Activated CD4-positive, alpha-beta T cell treated with anti-CD3 and anti-CD28 coated beads, Interleukin-2, amount 50 U/mL, for 16 hours (primary cell): ENCODE measurements around the gene PCNT.
"Not testable (repeated sequence)": the region's sequence is repeated elsewhere in the genome, so short reads cannot be mapped to it uniquely, and the experiment has no call there.

Experiments used
- DNase-seq: peaks from one replicate; pipeline ENCODE4 v3.0.0-alpha.2; 2020

PCNT gene

GRCh38 chr21:46384556-46384955 lies 60.6 kb downstream of the PCNT start:
- no peak for DNase-seq

DNA sequence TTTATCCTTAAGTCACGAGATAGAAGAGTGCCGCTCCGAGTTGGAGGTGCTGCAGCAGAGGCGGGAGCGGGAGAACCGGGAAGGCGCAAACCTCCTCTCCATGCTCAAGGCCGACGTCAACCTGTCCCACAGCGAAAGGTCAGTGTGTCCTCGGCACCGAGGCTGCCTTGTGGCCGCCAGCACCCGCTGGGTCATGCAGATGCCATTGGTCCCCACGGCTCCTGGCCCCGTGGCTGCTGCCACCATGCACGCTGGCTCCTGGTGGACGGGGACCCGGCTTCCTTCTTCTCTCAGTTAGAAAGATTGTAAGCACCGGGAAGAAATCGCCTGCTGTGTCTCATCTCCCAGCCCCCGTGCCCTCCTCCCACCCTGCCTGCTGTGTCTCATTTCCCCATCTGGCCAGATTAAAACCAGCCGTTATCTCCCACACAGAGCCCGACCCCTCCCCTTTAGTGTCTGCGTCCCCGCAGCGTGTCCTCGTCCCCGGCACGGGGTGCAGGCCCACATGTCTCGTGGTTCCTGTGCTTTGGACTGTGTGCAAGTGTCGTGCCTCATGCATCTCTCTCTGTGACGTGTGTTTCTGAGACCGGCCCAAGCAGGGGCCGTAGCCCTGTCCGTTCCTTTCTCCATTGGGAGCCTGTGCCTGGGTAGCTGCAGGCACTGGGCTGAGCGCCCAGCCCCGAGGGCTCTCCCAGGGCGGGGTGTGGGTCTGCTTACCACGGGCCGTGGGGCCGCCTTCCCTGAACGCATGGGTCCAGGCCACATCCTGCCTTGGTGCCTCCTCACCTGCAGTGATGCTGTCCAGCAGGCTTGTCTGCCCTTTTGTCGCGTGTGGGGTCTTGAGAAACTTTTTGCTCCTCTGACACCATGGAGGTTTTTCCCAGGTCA lies 62.1 kb downstream of the PCNT start:
- DNase-seq = no peak

- no peak for DNase-seq
Measured at GRCh38 chr21:46386734-46387088, 62.8 kb downstream of the PCNT start.

DNA sequence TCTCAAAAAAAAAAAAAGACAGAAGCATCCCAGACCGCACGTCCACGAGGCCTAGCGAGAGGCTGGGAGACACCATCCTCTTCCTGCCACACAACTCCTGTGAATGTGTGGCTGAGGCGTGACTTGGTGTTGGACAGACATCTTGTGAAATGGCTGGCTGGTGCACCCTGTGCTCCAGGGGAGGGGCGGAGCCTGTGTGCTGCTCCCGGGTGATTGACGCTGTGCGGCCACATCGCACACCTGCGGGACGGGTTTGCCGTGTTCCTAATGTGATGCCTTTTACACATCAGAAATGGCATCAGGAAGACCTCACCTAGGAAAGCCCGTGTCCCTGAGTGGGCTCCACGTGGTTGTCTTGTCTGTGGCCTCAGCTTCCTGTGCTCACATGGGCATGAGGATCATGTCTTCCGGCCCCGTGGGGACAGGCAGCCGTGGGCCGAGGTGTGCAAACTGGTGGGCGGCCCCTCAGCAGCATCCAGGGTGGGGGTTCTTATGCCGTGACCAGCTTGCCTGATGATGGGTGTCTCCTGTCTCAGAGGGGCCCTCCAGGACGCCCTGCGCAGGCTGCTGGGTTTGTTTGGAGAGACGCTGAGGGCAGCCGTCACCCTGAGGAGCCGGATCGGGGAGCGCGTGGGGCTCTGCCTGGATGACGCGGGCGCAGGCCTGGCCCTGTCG lies 64.4 kb downstream of the PCNT start:
- no peak for DNase-seq

DNA sequence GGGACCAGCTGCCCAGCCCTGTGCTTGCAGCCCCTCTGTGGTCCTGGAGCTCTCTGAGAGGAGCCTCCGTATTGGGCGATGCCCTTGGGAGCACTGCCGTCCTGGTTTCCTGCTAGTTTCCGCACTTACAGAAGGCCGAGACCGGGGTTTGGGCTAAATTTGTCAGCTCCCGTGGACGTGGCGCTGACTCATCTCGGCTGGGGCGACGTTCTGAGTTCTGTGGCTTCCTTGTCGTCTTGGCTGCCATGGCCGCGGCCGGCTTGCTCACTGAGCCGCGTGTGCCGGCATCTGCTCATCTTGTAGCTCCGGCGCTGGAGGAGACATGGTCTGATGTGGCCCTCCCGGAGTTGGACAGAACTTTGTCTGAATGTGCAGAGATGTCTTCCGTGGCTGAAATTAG lies 64.9 kb downstream of the PCNT start:
- DNase-seq = no peak

GRCh38 chr21:46390603-46391545 lies 66.9 kb downstream of the PCNT start:
- no peak for DNase-seq

DNA sequence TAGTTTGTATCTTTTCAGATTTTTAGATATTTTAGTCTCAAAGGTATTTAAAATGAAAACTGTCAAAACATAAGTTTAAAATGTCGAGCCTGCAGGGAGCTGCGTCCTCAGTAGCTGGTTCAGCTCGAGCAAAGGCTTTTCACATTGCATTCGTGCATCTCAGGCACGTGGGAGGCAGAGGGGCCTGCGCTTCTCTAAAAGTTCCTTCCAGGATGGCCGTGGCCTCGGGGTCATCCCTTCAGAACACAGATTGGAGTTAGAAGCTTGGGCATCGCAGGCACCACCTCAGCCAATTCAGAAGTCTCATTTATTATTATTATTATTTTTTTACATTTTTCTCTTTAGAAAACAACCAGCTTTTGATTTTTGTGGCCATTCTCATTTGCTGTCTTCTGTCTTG lies 67.8 kb downstream of the PCNT start:
- DNase-seq = no peak

DNA sequence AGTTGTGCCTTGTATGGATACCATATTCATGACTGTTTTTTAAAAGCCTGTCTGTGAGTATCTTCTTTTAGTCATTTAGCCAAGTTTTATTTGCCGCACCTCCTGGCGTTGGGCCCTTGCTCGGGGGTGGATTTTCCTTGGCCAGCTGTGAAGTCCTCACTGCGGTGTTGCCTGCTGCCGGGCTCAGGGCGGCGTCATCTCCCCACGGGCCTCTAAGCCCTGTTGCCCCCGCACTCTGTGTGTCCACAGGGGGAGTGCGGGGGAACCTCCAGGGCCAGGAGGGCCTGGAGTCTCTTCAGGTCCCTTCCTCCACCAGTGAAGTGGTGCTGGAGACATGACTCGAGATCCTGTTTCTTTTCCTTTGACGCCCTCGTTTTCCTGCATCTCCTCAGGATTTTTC lies 69.0 kb downstream of the PCNT start:
- DNase-seq = no peak

GRCh38 chr21:46393451-46393940 lies 69.5 kb downstream of the PCNT start:
- no peak for DNase-seq

- no peak for DNase-seq
Measured at GRCh38 chr21:46393941-46394594, 70.1 kb downstream of the PCNT start.

GRCh38 chr21:46394595-46395104 lies 70.7 kb downstream of the PCNT start:
- no peak for DNase-seq

DNA sequence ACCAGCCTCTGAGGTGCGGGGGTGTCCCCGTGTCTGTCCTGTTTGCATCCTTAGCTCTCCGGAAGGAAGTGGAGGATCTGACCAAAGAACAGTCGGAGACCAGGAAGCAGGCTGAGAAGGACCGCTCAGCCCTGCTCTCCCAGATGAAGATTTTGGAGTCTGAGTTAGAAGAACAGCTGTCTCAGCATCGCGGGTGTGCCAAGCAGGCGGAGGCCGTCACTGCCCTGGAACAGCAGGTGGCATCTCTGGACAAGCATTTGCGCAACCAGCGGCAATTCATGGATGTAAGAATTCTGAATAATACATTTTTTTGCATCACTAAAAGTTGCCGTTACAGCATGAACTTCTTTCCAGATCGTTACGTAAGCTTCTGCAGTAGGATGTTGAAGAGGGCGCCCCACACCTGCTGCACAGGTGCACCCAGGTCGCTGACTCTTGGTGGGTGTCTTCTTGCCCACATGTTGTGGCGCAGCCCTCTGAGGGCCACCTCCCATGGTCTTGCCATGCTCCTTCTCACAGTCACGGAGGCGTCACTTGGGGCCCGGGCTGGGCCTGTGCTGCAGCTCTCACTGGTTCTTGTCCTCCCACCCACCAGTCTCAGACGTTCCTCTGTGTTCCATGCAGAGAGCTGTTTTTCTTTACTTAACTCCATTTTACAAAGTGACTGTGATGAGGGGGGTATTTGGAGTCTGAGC lies 73.4 kb downstream of the PCNT start:
- no peak for DNase-seq

DNA sequence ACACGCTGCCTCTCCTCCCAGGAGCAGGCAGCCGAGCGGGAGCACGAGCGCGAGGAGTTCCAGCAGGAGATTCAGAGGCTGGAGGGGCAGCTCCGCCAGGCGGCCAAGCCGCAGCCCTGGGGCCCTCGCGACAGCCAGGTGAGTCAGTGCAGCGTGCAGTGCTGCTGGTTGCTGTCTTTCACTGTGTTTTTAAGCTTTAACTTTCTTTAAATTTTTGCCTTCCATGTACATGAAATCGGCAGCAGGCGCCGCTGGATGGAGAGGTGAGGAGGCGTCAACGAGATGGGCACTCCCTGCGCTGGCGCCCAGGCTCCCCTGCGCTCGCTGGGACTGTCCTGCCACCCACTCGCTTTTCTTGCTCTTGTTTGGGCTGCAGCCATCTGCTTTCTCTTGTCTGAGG lies 74.0 kb downstream of the PCNT start:
- DNase-seq = no peak

DNA sequence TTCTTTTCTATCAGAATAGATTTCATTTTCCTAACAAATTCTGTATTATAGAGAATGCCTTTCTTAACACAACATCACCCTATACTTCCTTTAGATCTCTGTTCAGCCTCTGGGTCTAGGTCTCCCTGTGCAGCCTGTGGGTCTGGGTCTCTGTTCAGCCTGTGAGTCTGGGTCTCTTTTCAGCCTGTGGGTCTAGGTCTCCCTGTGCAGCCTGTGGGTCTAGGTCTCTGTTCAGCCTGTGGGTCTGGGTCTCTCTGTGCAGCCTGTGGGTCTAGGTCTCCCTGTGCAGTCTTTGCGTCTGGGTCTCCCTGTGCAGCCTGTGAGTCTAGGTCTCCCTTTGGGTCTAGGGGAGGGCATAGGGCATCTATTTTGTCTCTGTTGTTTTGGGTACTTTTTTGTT lies 75.2 kb downstream of the PCNT start:
- DNase-seq = no peak

- DNase-seq = no peak
Measured at GRCh38 chr21:46399686-46400085, 75.7 kb downstream of the PCNT start.

- DNase-seq = no peak
Measured at GRCh38 chr21:46401186-46401910, 77.4 kb downstream of the PCNT start.

DNA sequence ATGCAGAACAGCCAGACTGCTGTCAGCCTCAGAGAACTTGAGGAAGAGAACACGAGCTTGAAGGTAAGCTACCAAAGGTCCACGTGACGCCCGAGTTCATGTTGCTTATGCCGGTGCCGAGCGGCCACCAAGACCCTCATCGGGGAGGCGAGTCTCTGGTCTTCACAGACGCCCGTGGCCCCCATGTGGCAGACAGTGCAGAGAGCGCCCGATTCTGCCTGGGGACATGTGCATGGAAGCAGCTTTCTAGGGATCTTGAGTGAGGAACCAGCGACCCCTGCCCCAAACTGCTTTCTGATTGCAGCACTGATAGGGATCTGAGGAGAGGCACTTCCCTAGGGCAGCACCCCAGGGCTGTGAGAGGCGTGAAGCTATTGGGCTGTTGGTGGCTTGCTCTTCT lies 78.5 kb downstream of the PCNT start:
- DNase-seq = no peak

DNA sequence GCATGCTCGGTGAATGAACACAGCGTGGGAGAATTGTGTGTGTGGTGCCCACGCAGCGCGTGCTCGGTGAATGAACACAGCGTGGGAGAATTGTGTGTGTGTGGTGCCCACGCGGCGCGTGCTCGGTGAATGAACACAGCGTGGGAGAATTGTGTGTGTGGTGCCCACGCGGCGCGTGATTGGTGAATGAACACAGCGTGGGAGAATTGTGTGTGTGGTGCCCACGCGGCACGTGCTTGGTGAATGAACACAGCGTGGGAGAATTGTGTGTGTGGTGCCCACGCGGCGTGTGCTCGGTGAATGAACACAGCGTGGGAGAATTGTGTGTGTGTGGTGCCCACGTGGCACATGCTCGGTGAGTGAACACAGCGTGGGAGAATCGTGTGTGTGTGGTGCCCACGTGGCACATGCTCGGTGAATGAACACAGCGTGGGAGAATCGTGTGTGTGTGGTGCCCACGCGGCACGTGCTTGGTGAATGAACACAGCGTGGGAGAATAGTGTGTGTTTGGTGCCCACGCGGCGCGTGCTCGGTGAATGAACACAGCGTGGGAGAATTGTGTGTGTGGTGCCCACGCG lies 79.4 kb downstream of the PCNT start:
- DNase-seq = not testable (repeated sequence)

DNA sequence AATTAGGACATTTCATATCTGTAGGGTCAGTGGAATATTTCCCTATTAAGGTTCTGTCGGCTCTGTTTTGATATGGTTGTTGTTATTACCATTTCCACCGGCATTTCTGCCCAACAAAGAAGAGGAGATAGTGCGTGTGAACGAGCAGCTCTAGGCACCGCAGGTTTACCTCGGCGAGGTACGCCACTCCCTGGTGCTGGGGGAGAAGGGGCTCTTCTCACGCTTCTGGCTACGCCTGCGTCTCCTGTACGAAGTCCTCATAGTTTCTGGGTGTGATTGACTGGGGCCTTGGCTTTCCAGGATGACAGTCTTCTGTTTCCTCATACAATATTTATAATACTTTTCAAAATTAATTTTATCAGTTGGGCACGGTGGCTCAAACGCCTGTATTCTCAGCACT lies 80.3 kb downstream of the PCNT start:
- no peak for DNase-seq

DNA sequence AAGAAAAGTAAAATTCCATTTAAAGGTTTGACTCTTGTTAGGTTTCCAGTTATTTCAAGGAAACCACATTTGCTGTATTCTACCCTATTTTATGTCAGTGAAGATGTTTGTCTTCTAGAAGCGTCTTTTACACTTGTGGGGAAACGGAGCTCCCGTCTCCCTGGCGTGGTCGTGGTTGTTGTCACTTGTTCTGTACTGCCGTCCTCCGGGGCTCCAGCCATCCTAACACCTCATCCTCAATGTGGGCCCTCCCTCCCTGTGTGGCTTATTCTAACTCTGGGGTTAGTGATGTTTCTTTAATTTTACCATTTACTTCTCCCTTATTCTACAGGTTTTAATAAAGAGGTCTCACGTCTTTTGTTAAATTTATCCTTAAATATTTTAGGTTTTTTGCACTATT lies 82.0 kb downstream of the PCNT start:
- no peak for DNase-seq
